Pulmonary artery endothelial cell (primary cell): ENCODE results near the gene NRN1. TPM values are rescaled to one million over a fixed set of nuclear protein-coding genes. Genes with fewer than 3 reads are reported as not detected.
"Not testable (repeated sequence)": the region's sequence is repeated elsewhere in the genome, so short reads cannot be mapped to it uniquely, and the experiment has no call there.

Experiments
- DNase-seq: peaks from one replicate; pipeline ENCODE4 v3.0.0-alpha.2; 2011; ENCODE audit warnings: low read depth, low spot score
- total RNA-seq: library from RNA; depleted of rRNA; stranded (reverse); fragments of >200 nt; gene quantifications from 2 replicates; pipeline ENCODE4 v1.2.3, GENCODE V29; 2014

Gene NRN1
- total RNA-seq, 1 donor from 2014 or later = 4.2 TPM

- no peak for DNase-seq
Measured at GRCh38 chr6:5984150-5985089, 22.3 kb downstream of the NRN1 start.

- peak; percentile 5 for DNase-seq
Measured at GRCh38 chr6:5981126-5982026, 25.3 kb downstream of the NRN1 start.

GRCh38 chr6:5979650-5980420 lies 26.9 kb downstream of the NRN1 start:
- DNase-seq = no peak

GRCh38 chr6:5976811-5977210 lies 29.9 kb downstream of the NRN1 start:
- no peak for DNase-seq

- DNase-seq = no peak
Measured at GRCh38 chr6:5968817-5969734, 37.6 kb downstream of the NRN1 start.

- DNase-seq = not testable (repeated sequence)
Measured at GRCh38 chr6:5968036-5968435, 38.7 kb downstream of the NRN1 start.

GRCh38 chr6:5967594-5967993 lies 39.1 kb downstream of the NRN1 start:
- DNase-seq = no peak

GRCh38 chr6:5962794-5963193 lies 43.9 kb downstream of the NRN1 start:
- no peak for DNase-seq

- no peak for DNase-seq
Measured at GRCh38 chr6:5961836-5962235, 44.9 kb downstream of the NRN1 start.

GRCh38 chr6:5960456-5960855 lies 46.3 kb downstream of the NRN1 start:
- no peak for DNase-seq

GRCh38 chr6:5958921-5959320 lies 47.8 kb downstream of the NRN1 start:
- DNase-seq = no peak

GRCh38 chr6:5956939-5957338 lies 49.8 kb downstream of the NRN1 start:
- no peak for DNase-seq

- DNase-seq = no peak
Measured at GRCh38 chr6:5950361-5950785, 56.4 kb downstream of the NRN1 start.
